B cell (primary cell): Measurements from ENCODE around the gene XRCC6. TPM values are rescaled to one million over a fixed set of nuclear protein-coding genes. Genes with fewer than 3 reads are reported as not detected.
"Not testable (repeated sequence)": the region's sequence is repeated elsewhere in the genome, so short reads cannot be mapped to it uniquely, and the experiment has no call there.

ENCODE experiments used
- ATAC-seq: fragments of 200-7000 bp; cut with Tn5 transposase; one replicate; pipeline ENCODE4 v1.10.0; 2021; ENCODE audit warnings: low read depth, mild to moderate bottlenecking, moderate number of reproducible peaks, moderate library complexity
- CTCF ChIA-PET: fragments of 350-600 bp; sonication (Branson Sonifier 250); formaldehyde crosslinking; loops from one replicate; lab custom pipeline; 2021; ENCODE audit warnings: antibody characterized with exemption, inconsistent platforms; lab: Charles Lee
- POLR2A ChIA-PET: fragments of 350-600 bp; sonication (Branson Sonifier 250); formaldehyde crosslinking; loops from one replicate; lab custom pipeline; 2021; ENCODE audit warnings: antibody characterized with exemption; lab: Charles Lee
- DNase-seq: peaks from one replicate; pipeline ENCODE4 v3.0.0; 2013
- H2AFZ ChIP-seq: 2 replicates; pipeline ENCODE4 v1.6.1; 2012; ENCODE audit warnings: mild to moderate bottlenecking, low read depth, low read length; ENCODE audit not compliant: insufficient read depth, poor library complexity, severe bottlenecking
- H3K27ac ChIP-seq, 2 donors: 1 replicate in 1 of 2; 2 replicates in 1 of 2; pipeline ENCODE4 v1.5.1; 2012 to 2013; ENCODE audit warnings: low read length in 2 of 2, mild to moderate bottlenecking in 2 of 2, moderate library complexity in 1 of 2
- H3K27me3 ChIP-seq, 4 experiments: fragments of 200-600 bp in 1 of 4; sonication (generic) in 1 of 4; replicated peaks in 1 of 4; 1 replicate in 2 of 4; 2 replicates in 2 of 4; pipeline versions ENCODE4 v1.6.1 to v1.7.0; 2013 to 2016; ENCODE audit warnings: low read length in 3 of 4, mild to moderate bottlenecking in 2 of 4, mixed read lengths in 1 of 4, moderate library complexity in 1 of 4; ENCODE audit not compliant: insufficient read depth in 4 of 4, control insufficient read depth in 3 of 4; ENCODE audit errors: control extremely low read depth in 1 of 4
- H3K36me3 ChIP-seq, 2 experiments: replicated peaks in 1 of 2; 1 replicate in 1 of 2; 2 replicates in 1 of 2; pipeline versions ENCODE4 v1.6.1 to v1.7.1; 2013; ENCODE audit warnings: low read length in 1 of 2; ENCODE audit not compliant: insufficient read depth in 2 of 2, control insufficient read depth in 1 of 2; ENCODE audit errors: control extremely low read depth in 1 of 2, extremely low read depth in 1 of 2
- H3K4me1 ChIP-seq, 2 donors: fragments of 200-600 bp in 1 of 2; sonication (generic) in 1 of 2; 1 replicate in 1 of 2; 2 replicates in 1 of 2; pipeline versions ENCODE4 v1.5.1 to v1.6.1; 2013 to 2017; ENCODE audit warnings: low read length in 2 of 2; ENCODE audit not compliant: control insufficient read depth in 2 of 2, insufficient read depth in 2 of 2
- H3K4me2 ChIP-seq: replicated peaks from 2 replicates; pipeline ENCODE3; 2012; ENCODE audit warnings: mild to moderate bottlenecking, low read depth, low read length; ENCODE audit not compliant: poor library complexity, severe bottlenecking
- H3K4me3 ChIP-seq, 5 experiments: fragments of 200-600 bp in 1 of 5; sonication (generic) in 1 of 5; 1 replicate in 3 of 5; 2 replicates in 2 of 5; pipeline versions ENCODE4 v1.5.1 to v1.7.0; 2011 to 2016; ENCODE audit warnings: low read length in 4 of 5, mild to moderate bottlenecking in 4 of 5, low read depth in 2 of 5, control low read depth in 1 of 5, moderate library complexity in 1 of 5; ENCODE audit not compliant: insufficient read depth in 1 of 5; ENCODE audit errors: control extremely low read depth in 1 of 5, extremely low read depth in 1 of 5
- H3K79me2 ChIP-seq: fragments of 200-600 bp; sonication (generic); one replicate; pipeline ENCODE4 v1.6.0; 2016; ENCODE audit warnings: low read length; ENCODE audit not compliant: control insufficient read depth, insufficient read depth
- H3K9ac ChIP-seq: fragments of 200-600 bp; sonication (generic); 2 replicates; pipeline ENCODE4 v1.6.1; 2017; ENCODE audit warnings: mild to moderate bottlenecking, low read length, moderate library complexity
- H3K9me3 ChIP-seq, 3 donors: one replicate each; pipeline versions ENCODE4 v1.6.1 to v1.7.1; 2013; ENCODE audit warnings: low read length in 2 of 3; ENCODE audit not compliant: control insufficient read depth in 2 of 3, insufficient read depth in 1 of 3; ENCODE audit errors: control extremely low read depth in 1 of 3
- H4K20me1 ChIP-seq: 2 replicates; pipeline ENCODE4 v1.6.0; 2012; ENCODE audit warnings: mild to moderate bottlenecking, low read length; ENCODE audit not compliant: insufficient read depth, control insufficient read depth, poor library complexity, severe bottlenecking
- H3K27ac Mint-ChIP-seq: one replicate; pipeline ENCODE4 v1.8.0; 2021; ENCODE audit warnings: mixed read lengths
- H3K27me3 Mint-ChIP-seq: one replicate; pipeline ENCODE4 v1.8.0; 2021; ENCODE audit warnings: mixed read lengths
- H3K4me1 Mint-ChIP-seq: one replicate; pipeline ENCODE4 v1.8.0; 2021; ENCODE audit warnings: mixed read lengths
- H3K4me3 Mint-ChIP-seq: one replicate; pipeline ENCODE4 v1.8.0; 2021; ENCODE audit warnings: mixed read lengths
- H3K9me3 Mint-ChIP-seq: one replicate; pipeline ENCODE4 v1.8.0; 2022; ENCODE audit warnings: mixed read lengths; ENCODE audit not compliant: insufficient read depth
- CTCF ChIP-seq: fragments of 200-600 bp; IDR thresholded peaks from one replicate; pipeline ENCODE4 v1.8.0; 2022; ENCODE audit warnings: antibody characterized with exemption, mild to moderate bottlenecking
- EZH2 ChIP-seq: IDR thresholded peaks from 2 replicates; pipeline ENCODE4 v1.6.1; 2012; ENCODE audit warnings: borderline replicate concordance, low read depth, mild to moderate bottlenecking, moderate library complexity, low read length; ENCODE audit not compliant: insufficient read depth, poor library complexity, severe bottlenecking
- whole genome bisulfite sequencing: methylation state at CpG from one replicate; pipeline ENCODE4 v1.1.5; 2013; ENCODE audit warnings: missing lambda C conversion rate; ENCODE audit not compliant: insufficient coverage; 5-methylcytosine and 5-hydroxymethylcytosine counted together
- intact Hi-C: fragments of 100-400 bp; cut with micrococcal nuclease; formaldehyde crosslinking; loops from one replicate; pipeline ENCODE4 v1.10.0; 2022
- polyA plus RNA-seq: library from polyadenylated mRNA; depleted of rRNA; stranded (reverse); fragments of >200 nt; gene quantifications from 2 replicates; pipeline ENCODE4 v1.2.3, GENCODE V29; 2012
- total RNA-seq, 2 donors: library from RNA; stranded (reverse); fragments of 120-200 nt in 1 of 2; gene quantifications; 1 replicate in 1 of 2; 2 replicates in 1 of 2; pipeline versions ENCODE4 v1.2.3 to v1.2.4, GENCODE V29; 2013 to 2022

XRCC6 gene
- total and polyA plus RNA-seq, 2 donors (not counting 1 experiment from before 2014, with no cell fraction given) = 55.4 to 180 TPM

DNA sequence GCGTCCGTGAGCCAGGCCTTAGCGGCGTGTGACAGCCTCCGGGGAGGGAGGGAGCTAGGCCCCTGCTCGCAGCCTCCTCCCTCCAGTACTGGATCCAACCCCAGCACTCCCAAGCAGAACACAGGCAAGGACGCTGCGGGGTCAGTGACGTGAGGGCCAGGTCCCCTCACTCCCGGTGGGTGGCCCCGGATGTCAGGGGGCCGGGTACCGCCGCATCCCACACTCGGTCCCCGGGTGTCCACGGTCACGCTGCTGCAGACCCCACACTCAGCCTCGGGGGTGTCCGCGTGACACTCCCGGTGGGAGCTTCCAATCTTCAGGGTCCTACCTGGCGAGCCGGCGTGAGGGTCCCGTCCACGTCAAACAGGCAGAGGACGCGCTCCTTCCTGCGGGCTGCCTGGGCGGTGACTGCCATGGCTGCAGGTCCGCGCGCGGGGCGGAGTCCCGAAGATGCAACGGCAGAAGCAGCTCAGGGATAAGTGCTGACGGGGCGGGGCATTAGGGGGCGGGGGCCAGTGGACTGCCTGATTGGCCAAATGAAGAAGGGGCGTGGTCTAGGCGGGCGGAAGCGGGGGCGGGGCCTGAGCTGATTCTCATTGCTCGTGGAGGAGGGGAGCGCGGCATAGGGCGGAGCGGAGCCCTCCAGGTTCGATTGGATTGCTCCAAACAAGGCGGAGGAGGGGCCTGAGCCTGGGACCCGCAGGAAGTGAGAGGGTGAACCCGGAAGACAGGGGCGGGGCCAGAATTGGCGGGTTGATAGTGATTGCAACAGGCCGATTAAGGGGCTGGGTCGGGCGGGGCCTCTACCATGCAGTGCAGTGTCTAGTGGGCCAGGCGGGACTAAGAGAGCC lies 31.5 kb upstream of the XRCC6 start, which contains the start of gene PMM1:
TSS of gene PMM1 (minus strand) at position 450 of the 851 bp plus-strand sequence. CDS start at position 415, 35 bp downstream.
- Histone ChIP-seq H3K27ac (peak within 1 kb of the TSS in 1 of 2 donors; percentile 24), H3K9ac (peak within 1 kb of the TSS; percentile 79), H3K79me2 (peaks cover 3% of the 10 kb centered on the region), H3K4me3 (peak within 1 kb of the TSS; percentile 19 to 81 (median 73)), H2AFZ (peak within 1 kb of the TSS; percentile 92), H3K36me3 (no peaks in the 10 kb centered on the region), H4K20me1 (no peaks in the 10 kb centered on the region), H3K9me3 (no peaks in the 10 kb centered on the region), H3K4me1 (peaks cover 6 to 18% of the 10 kb centered on the region in 2 donors), H3K27me3 (no peaks in the 10 kb centered on the region), H3K4me2 (peak within 1 kb of the TSS; percentile 94)
- TF ChIP-seq EZH2 = no peak
- TF ChIP-seq CTCF = no peak
- Mint-ChIP-seq H3K9me3 (no peaks in the 10 kb centered on the region), H3K27me3 (no peaks in the 10 kb centered on the region), H3K27ac (peak within 1 kb of the TSS; percentile 87), H3K4me1 (peaks cover 13% of the 10 kb centered on the region), H3K4me3 (peak within 1 kb of the TSS; percentile 96)
- ATAC-seq (peak; percentile 97), DNase-seq (peak; percentile 100)
- CTCF ChIA-PET = interaction anchor here (0.9 to 1.6 kb wide), 7 partner anchors 30 to 208 kb away, joined by 3 to 6 read pairs (median 4); partner anchors contain the start of genes ACO2, PHF5A, POLR3H and TEF
- WGBS = 1% methylated on average over 61 of the region's 61 CpGs
- POLR2A ChIA-PET = interaction anchor here (0.5 to 2.7 kb wide), 17 partner anchors 8 to 1561 kb away, joined by 3 to 10 read pairs (median 4); partner anchors contain the start of genes DESI1, SNU13, TOB2 and XRCC6
- intact Hi-C loops = loop anchor here (1.0 kb wide), 4 partner anchors 32 to 208 kb away; partner anchors contain the start of genes DESI1, POLR3H, TEF and XRCC6

DNA sequence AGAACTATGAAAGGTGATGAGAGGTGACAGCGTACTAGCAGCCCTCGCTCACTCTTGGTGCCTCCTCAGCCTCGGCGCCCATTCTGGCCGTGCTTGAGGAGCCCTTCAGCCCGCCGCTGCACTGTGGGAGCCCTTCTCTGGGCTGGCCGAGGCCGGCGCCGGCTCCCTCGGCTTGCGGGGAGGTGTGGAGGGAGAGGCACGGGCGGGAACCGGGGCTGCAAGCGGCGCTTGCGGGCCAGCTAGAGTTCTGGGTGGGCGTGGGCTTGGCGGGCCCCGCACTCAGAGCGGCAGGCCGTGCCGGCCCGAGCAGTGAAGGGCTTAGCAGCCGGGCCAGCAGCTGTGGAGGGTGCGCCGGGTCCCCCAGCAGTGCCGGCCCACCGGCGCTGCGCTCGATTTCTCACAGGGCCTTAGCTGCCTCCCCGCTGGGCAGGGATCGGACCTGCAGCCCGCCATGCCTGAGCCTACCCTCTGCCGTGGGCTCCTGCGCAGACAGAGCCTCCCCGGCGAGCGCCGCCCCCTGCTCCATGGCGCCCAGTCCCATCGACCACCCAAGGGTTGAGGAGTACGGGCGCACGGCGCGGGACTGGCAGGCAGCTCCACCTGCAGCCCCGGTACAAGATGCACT lies 27.6 kb upstream of the XRCC6 start:
- H3K27ac ChIP-seq, H3K27me3 Mint-ChIP-seq, H2AFZ ChIP-seq, H3K4me3 Mint-ChIP-seq, CTCF ChIA-PET, H3K4me3 ChIP-seq, H3K27me3 ChIP-seq, H4K20me1 ChIP-seq, intact Hi-C loops, POLR2A ChIA-PET, H3K9me3 Mint-ChIP-seq, H3K9ac ChIP-seq, DNase-seq, H3K36me3 ChIP-seq, H3K27ac Mint-ChIP-seq, H3K4me2 ChIP-seq, H3K79me2 ChIP-seq, H3K9me3 ChIP-seq, ATAC-seq: not testable (repeated sequence)
- peaks cover 6 to 17% of the 10 kb centered on the region in 2 donors for H3K4me1 ChIP-seq
- WGBS = 99% methylated on average over 41 of the region's 51 CpGs
- H3K4me1 Mint-ChIP-seq = peaks cover 13% of the 10 kb centered on the region
